Stimulated activated naive CD8-positive, alpha-beta T cell treated with anti-CD3 and anti-CD28 coated beads, Interleukin-15, Interleukin-2, amounts not matched to agents 100 ng/mL and 50 ng/mL, for 24 hours (primary cell): ENCODE measurements around the gene HJV.

Experiments used
- H3K27ac Mint-ChIP-seq: one replicate; pipeline ENCODE4 v1.8.0; 2021; ENCODE audit warnings: mild to moderate bottlenecking, mixed read lengths
- H3K27me3 Mint-ChIP-seq: one replicate; pipeline ENCODE4 v1.8.0; 2021; ENCODE audit warnings: mixed read lengths
- H3K36me3 Mint-ChIP-seq: one replicate; pipeline ENCODE4 v1.8.0; 2021; ENCODE audit warnings: low read depth, mixed read lengths
- H3K4me1 Mint-ChIP-seq: one replicate; pipeline ENCODE4 v1.8.0; 2021; ENCODE audit warnings: low read depth, mixed read lengths
- H3K4me3 Mint-ChIP-seq: one replicate; pipeline ENCODE4 v1.8.0; 2021; ENCODE audit warnings: mild to moderate bottlenecking, mixed read lengths
- H3K9me3 Mint-ChIP-seq: one replicate; pipeline ENCODE4 v1.8.0; 2021; ENCODE audit warnings: mixed read lengths

HJV gene

DNA sequence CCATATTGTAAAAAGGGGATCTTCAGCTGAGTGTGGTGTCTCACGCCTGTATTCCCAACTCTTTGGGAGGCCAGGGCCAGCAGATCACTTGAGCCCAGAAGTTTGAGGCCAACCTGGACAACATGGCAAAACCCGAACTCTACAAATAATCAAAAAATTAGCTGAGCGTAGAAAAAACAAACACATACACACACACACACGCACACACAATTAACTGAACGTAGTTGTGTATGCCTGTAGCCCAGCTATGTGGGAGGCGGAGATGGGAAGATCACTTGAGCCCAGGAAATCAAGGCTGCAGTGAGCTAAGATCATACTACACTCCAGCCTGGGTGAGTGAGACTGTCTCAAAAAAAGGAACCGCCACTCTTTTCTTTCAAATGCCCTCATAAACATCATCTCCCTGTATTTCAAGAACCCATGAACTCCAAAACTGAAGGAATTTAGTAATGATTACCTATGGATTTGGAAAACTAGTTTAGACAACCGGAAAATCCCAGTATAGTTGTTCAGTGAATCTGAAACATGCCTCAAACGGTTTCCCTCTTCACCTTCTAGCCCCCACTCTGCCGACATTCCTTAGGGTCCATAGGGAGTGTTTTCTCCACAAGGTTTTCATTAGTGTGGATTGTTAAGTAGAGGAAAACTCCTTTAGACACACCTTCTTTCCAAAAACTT is 29.7 kb downstream of the HJV start:
- H3K9me3 Mint-ChIP-seq = no peaks in the 10 kb centered on the region
- H3K4me3 Mint-ChIP-seq = peak overlapping the region; percentile 14
- no peaks in the 10 kb centered on the region for H3K27me3 Mint-ChIP-seq
- H3K4me1 Mint-ChIP-seq = peaks cover 62% of the 10 kb centered on the region
- peak overlapping the region; percentile 23 for H3K27ac Mint-ChIP-seq
- H3K36me3 Mint-ChIP-seq = peaks cover 44% of the 10 kb centered on the region

DNA sequence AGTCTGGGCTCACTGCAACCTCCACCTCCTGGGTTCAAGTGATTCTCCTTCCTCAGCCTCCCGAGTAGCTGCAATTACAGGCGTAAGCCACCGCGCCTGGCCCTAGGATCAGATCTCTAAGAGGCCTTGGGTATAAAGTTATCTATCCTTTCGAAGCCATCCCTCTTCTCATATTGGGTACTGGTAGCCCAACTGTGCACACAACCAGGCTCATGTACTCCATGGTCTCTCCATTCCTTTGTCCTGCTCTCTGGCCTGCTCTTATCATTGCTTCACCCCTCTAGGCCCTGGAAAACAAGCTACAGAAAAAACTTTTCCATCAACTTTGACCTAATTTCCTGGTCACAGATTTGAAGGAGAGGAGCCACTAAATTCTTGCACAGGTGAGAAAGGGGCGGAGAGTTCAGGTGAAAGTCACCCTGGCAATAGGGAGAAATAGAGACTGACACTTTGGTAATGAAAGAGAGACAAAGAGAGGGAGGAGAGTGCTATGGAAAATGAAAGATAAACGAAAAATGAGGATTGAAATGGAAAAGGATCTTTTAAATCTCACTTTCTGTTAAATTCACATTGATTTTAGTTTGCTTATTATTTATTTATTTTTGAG is 31.2 kb downstream of the HJV start:
- Mint-ChIP-seq H3K36me3 (peaks cover 34% of the 10 kb centered on the region), H3K4me3 (no peak overlapping the region), H3K4me1 (peaks cover 62% of the 10 kb centered on the region)

DNA sequence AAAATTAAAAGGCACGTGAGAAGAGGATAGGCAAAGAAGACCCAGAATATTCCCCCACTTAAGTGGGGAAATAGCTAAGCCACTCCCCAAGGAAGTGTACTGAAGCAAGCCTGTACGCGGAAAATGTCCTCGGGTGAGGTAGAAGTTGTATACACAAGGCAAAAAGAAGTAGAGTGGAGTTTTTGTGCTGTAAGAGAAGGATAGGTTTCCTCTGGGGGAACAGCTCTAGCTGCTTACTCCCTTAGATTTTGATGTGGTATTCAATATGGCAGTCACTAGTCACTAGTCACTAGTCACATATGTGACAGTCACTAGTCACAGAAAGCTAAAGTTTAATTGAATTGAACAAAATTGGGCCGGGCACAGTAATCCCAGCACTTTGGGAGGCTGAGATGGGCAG is 32.8 kb downstream of the HJV start:
- no peak overlapping the region for H3K4me3 Mint-ChIP-seq
- H3K27ac Mint-ChIP-seq = peak overlapping the region; percentile 76
- H3K27me3 Mint-ChIP-seq = no peaks in the 10 kb centered on the region
- H3K9me3 Mint-ChIP-seq = no peaks in the 10 kb centered on the region
- H3K36me3 Mint-ChIP-seq = peaks cover 18% of the 10 kb centered on the region
- H3K4me1 Mint-ChIP-seq = peaks cover 51% of the 10 kb centered on the region

More for the DNA sequence above, 31.2 kb downstream of the HJV start:
- Mint-ChIP-seq H3K9me3 (no peaks in the 10 kb centered on the region), H3K27ac (no peak overlapping the region), H3K27me3 (no peaks in the 10 kb centered on the region)

DNA sequence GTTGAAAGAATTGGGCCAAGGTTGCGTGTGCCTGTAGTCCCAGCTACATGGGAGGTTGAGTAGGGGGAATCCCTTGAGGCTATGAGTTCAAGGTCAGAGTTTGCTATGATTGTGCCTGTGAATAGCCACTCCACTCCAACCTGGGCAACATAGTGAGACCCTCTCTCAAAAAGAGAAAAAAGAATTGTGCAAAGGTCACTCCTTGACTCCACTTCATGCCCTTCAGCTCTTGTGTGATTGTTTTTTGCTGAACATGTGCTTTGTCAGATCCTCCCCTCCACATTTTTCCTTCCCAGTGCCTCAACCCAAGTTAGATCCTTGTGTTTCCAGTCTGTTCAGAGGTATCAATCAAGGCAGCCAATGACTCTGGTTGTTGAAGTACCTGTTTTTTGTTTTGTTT is 33.6 kb downstream of the HJV start:
- peak overlapping the region; percentile 38 for H3K27ac Mint-ChIP-seq
- H3K27me3 Mint-ChIP-seq = no peaks in the 10 kb centered on the region
- H3K4me3 Mint-ChIP-seq = no peak overlapping the region
- H3K4me1 Mint-ChIP-seq = peaks cover 43% of the 10 kb centered on the region
- peaks cover 10% of the 10 kb centered on the region for H3K36me3 Mint-ChIP-seq
- no peaks in the 10 kb centered on the region for H3K9me3 Mint-ChIP-seq

DNA sequence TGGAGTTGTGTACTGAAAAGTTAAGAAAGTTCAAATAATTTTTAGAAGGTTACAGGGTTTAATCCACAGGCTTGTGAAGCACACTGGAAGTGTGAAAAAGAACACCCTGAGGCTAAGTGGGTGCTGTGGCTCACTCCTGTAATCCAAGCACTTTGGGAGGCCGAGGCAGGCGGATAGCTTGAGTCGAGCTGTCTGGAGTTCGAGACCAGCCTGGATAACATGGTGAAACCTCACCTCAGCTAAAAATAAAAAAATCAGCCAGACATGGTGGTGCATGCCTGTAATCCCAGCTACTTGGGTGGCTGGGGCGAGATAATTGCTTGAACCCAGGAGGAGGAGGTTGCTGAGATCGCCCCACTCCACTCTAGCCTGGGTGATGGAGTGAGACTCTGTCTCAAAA is 35.0 kb downstream of the HJV start:
- Mint-ChIP-seq H3K4me3 (no peak overlapping the region), H3K4me1 (peaks cover 29% of the 10 kb centered on the region), H3K27ac (no peak overlapping the region), H3K36me3 (no peaks in the 10 kb centered on the region), H3K27me3 (no peaks in the 10 kb centered on the region), H3K9me3 (no peaks in the 10 kb centered on the region)

DNA sequence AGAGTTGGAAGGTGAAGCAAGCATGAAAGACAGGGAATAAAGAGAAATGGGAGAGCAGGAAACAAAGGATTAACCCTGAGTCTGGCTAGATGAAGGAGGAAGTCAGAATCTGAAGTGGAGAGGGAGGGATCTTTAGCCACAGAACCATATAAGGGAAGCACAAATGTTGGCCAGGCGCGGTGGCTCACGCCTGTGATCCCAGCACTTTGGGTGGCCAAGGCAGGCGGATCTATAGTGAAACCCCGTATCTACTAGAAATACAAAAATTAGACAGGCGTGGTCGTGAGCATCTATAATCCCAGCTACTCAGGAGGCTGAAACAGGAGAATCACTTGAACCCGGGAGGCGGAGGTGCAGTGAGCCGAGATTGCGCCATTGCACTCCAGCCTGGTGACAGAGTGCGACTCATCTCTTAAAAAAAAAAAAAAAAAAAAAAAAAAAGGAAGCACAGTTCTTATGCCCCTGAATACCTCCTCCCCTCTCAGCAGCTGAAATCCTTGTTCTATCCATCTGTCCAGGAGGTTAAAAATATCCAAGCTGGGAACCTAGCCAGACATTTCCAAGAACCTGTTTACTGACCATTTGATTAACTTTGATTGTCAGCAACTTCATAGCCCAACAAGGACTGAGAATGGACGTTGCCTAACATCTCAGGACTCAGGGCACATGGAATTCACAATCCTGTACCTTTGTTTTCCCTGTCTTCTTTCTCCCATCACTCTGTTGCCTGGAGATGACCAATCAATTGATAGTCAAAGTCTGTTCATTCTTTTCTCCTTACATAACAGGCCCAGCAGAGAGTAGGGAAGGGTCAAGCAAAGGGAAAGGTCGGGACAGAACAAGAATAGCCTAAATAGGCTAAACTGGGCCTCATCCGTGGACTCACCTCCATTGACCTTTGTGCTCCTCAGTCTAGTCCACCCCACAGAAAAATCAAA is 35.8 kb downstream of the HJV start:
- Mint-ChIP-seq H3K27me3 (no peaks in the 10 kb centered on the region), H3K4me1 (peaks cover 23% of the 10 kb centered on the region), H3K36me3 (no peaks in the 10 kb centered on the region), H3K9me3 (no peaks in the 10 kb centered on the region), H3K27ac (peak overlapping the region; percentile 87), H3K4me3 (peak overlapping the region; percentile 47)

DNA sequence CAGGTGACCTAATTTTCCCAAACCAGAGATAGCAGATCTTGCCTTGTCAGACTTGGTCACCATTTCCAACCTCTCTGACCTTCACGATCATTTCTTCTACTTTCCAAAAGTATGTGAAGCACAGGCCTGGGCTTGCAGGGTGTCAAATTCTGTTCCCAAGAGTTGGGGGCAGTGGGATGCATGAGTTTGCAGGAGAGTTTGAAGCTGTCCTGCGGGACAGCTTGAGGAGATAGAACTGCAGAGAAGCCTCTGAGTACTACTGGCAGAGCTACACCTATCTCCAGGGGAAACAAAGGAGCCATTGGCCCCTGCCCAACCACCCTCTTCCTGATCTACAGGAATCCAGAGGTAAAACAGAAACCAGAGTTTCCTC is 36.4 kb downstream of the HJV start:
- H3K27me3 Mint-ChIP-seq = no peaks in the 10 kb centered on the region
- H3K4me3 Mint-ChIP-seq = peak overlapping the region; percentile 47
- peaks cover 18% of the 10 kb centered on the region for H3K4me1 Mint-ChIP-seq
- no peaks in the 10 kb centered on the region for H3K36me3 Mint-ChIP-seq
- H3K27ac Mint-ChIP-seq = peak overlapping the region; percentile 87
- no peaks in the 10 kb centered on the region for H3K9me3 Mint-ChIP-seq

DNA sequence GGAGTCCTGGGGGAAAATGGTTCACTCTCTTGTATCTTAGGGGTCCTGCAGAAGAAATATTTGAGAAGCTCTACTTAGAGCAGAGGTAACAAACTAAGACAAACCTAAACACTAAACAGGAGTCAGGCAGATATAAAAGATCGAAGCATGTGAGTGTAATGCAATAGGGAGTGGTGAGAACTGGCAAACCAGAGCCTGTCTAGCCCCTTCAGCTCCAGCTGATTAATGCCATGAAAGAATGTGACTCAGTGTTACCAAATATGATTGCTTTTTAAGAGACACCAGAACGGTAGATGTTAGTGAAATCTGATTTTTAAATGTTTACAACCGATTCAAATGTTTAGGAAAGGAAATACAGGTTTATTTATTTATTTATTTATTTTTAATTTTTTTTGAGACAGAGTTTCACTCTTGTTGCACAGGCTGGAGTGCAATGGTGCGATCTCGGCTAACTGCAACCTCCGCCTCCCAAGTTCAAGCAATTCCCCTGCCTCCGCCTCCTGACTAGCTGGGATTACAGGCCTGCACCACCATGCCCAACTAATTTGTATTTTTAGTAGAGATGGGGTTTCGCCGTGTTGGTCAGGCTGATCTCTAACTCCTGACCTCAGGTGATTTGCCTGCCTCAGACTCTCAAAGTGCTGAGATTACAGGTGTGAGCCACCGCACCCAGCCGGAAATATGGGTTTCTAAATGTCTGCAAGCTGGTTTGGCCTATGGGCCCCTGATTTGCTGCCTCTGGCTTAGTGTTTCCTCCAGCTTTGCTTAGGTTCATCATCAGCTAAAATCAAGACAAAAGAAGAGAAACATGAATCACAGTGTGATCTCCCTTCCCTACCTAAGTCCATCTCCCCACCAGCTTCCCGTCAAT is 37.3 kb downstream of the HJV start:
- Mint-ChIP-seq H3K27ac (peak overlapping the region; percentile 73), H3K9me3 (no peaks in the 10 kb centered on the region), H3K4me1 (peaks cover 18% of the 10 kb centered on the region), H3K36me3 (no peaks in the 10 kb centered on the region), H3K4me3 (no peak overlapping the region), H3K27me3 (no peaks in the 10 kb centered on the region)

DNA sequence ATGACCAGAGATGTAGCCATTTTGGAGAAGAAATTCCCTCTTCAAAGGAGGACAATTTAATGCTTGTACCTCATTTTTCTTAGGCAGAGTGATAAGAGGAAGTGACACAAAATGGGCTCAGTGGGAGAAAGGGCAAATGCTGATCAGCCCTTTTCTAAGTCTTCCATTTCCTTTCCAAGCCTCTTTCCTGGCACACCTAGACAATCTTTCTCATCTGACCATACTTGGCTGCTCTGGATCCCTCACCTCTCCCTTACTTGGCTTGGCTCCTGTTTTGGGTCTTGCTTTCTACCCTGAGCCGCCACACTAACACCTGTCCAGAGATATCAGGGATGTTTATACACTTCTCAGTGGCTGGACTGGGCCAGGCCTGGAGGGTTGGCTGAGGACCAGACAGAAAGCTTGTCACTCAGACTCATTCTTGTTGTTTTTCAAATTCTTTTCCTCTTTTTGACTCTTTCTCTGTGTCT is 38.3 kb downstream of the HJV start:
- peaks cover 9% of the 10 kb centered on the region for H3K4me1 Mint-ChIP-seq
- H3K27me3 Mint-ChIP-seq = no peaks in the 10 kb centered on the region
- no peak overlapping the region for H3K27ac Mint-ChIP-seq
- no peaks in the 10 kb centered on the region for H3K36me3 Mint-ChIP-seq
- H3K4me3 Mint-ChIP-seq = no peak overlapping the region
- H3K9me3 Mint-ChIP-seq = no peaks in the 10 kb centered on the region

DNA sequence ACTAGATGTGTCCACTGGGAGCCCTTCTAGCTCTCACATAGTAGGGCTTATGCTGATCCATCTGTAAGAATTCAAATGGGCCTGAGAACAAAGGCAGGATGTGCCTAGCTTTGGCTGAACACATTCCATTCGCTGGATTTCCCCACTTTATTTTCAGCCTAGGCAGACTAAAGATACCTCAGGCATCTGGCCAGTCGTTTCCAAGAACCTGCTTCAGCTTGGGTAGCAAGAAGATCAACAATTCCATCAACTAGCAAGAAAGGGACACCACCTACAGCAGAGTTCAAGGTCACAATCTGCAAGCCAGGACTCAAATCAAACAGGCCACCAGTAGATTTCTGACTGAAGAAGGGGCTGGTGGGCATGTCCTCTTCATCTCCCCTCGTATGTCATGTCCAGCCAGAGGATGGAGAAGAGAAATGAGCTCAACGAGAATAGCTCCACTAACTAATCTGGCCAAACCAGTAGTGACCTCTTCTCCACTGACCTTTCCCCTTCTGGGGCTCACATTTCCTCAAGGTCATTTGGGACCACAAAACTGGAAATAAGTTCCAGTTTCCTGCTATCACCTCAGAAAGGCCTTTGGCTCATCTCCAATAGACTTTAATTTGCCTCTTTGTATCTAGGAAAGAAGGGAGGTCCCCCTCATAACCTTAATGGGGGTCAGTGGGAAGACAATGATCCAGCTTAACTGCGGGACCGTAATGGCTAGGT is 39.4 kb downstream of the HJV start:
- Mint-ChIP-seq H3K27me3 (no peaks in the 10 kb centered on the region), H3K4me3 (no peak overlapping the region), H3K36me3 (no peaks in the 10 kb centered on the region), H3K27ac (no peak overlapping the region), H3K9me3 (no peaks in the 10 kb centered on the region), H3K4me1 (no peaks in the 10 kb centered on the region)

DNA sequence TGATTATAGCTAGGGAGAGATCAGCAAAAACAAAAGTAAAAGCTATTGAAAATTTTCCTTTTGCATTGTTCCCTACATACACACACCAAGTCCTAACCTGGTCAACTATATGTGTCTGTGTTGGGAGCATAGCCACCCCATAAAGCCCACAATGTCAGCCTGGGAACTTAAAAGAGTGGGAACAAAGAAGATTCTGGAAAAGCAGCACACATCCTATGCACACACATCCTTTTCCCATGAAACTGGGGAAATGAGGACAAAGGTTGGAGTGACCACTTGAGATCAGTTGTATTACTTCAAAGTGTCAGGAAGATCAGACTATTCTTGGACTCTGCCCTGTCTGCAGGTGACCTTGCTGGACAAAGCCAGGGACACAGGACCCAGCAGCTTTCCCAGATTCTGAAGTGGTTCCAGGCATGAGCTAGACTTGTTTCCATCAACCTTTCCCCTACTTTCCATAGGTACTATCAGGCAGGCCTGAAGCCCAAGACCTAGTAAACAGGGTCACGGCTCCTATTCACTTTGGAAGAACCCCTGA is 41.0 kb downstream of the HJV start:
- no peak overlapping the region for H3K4me3 Mint-ChIP-seq
- H3K4me1 Mint-ChIP-seq = no peaks in the 10 kb centered on the region
- no peak overlapping the region for H3K27ac Mint-ChIP-seq
- H3K9me3 Mint-ChIP-seq = no peaks in the 10 kb centered on the region
- H3K36me3 Mint-ChIP-seq = no peaks in the 10 kb centered on the region
- no peaks in the 10 kb centered on the region for H3K27me3 Mint-ChIP-seq

DNA sequence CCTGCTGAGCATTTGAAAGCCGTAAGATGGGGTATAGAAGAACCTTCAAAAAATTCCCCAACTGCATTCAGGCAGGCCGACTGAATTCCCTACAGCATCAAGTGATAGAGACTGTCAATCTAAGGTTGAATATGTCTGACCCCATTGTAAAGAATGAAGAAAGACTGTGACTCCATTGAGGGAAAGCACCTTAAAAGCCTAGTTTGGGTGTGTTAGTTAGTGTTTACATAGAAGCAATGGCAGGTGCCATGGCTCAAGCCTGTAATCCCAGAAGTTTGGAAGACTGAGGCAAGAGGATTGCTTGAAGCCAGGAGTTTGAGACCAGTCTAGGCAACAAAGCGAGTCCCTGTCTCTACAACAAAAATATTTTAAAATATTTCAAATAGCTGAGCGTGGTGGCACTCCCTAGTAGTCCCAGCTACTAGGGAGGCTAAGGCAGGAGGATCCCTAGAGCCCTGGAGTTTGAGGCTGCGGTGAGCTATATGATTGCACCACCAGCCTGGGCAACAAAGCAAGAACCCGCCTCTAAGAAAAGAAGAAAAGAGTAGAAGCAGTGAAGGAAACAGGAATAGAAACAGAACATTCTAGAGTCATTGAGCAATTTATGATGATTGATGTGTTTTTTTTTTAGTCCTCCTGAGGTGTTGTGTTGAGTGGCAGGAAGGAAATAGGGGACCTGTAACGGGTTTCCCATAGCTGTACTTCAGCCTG is 41.6 kb downstream of the HJV start:
- Mint-ChIP-seq H3K4me1 (no peaks in the 10 kb centered on the region), H3K4me3 (no peak overlapping the region), H3K36me3 (no peaks in the 10 kb centered on the region), H3K9me3 (no peaks in the 10 kb centered on the region), H3K27ac (no peak overlapping the region), H3K27me3 (no peaks in the 10 kb centered on the region)
